ENCODE measurements around the gene RPS15A.
"Not testable (repeated sequence)": the region's sequence is repeated elsewhere in the genome, so short reads cannot be mapped to it uniquely, and the experiment has no call there.

Gene RPS15A

GRCh38 chr16:18796377-18796776 is 6.2 kb upstream of the RPS15A start:
- DNase-seq = no peak

DNA sequence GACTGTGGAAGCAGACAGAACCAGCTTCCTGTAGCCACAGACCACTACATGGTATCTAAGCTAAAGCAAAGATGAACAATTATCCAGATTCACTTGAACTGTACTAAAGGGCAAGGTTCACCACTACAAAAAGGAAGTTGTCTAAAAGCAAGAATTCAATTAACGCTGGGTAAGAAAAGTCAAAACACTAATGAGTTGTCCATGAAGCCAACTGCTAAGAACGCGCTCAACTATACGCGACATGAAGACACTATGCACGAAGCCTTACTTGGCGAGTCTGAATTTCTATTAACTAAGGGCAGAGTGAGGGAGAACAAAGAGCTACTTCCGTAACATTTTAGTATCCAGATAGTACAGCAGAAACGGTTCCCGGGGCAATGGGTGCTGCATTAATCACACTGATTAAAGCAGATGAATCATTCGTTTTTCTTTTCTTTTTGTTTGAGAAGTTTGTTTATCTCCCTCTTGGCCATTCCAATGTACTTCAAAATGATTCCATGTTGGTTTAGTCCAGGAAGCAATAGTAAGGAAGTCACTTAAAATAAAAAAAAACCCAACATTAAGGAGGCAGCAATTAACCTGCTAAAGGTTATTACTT is 2.8 kb upstream of the RPS15A start:
- no peak for DNase-seq

GRCh38 chr16:18789515-18789849 is 652 bp downstream of the RPS15A start:
- no peak for DNase-seq

DNA sequence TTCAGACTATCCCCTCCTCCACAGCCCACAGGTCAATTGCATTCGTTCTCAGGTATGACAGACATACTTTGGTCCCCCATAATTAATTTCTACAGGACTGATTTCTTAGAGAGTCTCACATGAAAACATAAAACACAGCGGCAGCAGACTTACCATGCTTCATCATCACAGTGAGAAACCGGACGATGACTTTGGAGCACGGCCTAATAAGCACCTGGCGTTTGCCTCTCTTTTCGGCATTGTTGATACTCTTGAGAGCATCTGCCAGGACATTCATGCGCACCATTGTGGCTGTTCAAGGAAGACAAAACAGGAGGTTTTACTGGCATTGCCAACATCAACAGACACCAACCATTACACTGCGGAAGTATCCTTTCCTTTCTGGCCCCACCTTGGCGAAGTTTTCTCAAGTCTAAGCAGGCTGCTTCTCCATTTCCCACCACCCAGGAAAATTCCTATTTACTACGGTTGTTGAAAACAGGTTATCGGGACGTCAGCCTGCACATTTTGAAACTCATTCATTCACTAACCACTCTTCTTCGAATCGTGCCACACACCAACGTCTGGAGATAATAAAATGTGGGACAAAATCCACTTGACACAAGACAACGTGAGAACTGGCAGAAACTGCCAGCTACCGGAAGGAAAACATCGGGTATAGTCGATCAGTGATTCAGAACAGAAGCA is 1.2 kb downstream of the RPS15A start:
- no peak for DNase-seq

DNA sequence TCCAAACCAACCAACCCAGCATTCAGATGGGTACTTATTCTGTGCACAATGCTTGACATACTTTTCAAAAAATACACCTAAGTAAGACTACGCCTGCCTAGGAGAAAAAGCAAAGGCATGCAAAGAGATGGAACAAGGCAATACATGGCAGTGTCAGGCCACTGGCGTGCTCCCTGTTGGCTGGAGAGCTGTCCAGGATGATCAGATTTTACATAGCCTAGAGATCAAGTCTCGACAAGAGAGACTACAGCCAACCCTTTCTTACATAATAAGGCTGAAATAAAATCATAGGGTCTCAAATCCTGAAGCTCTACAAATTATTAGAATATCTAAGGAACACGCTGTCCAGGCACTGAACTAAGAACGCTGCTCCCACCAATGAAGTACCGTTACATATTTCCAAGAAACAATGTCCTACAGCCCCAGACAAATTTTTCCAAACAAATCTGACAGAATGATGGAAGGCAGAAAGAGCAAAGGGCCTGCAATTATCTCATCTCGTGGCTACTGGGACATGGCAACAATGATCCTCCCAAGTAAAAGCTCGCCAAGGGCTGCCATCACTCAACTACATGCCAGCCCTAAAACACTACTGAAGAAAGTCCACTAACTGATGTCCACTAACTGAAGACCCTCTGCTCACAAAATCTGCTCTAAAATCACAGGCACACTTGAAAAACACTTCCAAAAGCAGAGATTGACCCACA is 5.1 kb downstream of the RPS15A start:
- no peak for DNase-seq

DNA sequence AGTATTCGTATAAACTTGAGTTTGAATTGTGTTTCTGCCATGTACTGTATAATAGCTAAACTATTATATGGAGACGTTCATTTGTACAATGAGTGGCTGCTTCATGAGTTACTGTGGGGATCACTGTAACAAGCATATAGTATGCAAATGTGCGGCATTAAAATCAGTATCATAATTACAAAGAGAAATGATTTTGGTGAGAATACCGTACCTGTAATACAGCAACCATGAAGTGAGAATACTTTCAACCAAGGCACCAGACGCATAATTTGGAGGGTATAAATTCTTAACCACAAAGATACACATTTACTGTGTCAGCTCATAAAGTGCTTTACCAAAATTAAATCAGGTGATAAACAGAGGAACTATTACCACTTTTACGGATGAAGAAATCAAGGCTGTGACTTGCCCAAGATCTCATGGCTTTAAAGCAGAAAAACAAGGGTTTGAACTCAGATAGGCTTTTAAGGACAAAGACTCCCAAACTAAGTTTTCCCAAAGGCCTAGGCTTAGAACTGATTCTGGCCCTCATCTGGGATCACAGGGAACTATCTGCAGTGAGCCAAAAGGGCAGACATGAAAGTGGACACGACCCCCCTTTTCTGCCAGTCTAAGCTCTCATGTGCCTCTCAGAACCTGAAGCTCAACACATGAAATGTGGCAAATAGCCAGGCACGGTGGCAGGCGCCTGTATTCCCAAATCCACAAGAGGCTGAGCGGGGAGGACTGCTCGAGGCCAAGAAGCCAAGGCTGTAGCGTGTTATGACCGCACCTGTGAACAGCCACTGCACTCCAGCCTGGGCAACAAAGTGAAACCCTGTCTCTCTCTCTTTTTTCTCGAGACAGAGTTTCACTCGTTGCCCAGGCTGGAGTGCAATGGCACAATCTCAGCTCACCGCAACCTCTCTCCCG is 6.4 kb downstream of the RPS15A start:
- DNase-seq = no peak

- no peak for DNase-seq
These were observed 7.3 kb downstream of the RPS15A start for GRCh38 chr16:18782697-18783429.

DNA sequence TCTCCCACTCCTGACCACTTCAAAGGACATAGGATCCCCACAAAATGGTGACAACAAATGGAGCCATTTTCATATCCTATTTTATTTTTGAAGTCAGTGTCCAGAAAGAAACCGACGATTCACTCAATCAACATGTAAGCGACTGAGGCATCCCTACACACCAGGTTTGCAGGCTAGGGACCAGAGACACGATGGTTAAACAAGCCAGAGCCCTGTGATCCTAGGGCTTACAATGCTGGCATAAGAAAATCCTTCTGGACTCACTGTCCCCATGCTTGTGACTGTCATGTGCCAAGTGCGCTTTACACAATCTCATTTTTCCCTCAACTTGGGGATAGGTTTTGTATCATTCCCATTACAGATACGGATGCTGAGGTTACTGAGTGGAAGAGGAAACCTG is 8.9 kb downstream of the RPS15A start:
- not testable (repeated sequence) for DNase-seq

- not testable (repeated sequence) for DNase-seq
These were observed 9.6 kb downstream of the RPS15A start for GRCh38 chr16:18780460-18781026.

GRCh38 chr16:18777664-18778063 is 12.5 kb downstream of the RPS15A start:
- not testable (repeated sequence) for DNase-seq

GRCh38 chr16:18776334-18776733 is 13.8 kb downstream of the RPS15A start:
- not testable (repeated sequence) for DNase-seq

DNA sequence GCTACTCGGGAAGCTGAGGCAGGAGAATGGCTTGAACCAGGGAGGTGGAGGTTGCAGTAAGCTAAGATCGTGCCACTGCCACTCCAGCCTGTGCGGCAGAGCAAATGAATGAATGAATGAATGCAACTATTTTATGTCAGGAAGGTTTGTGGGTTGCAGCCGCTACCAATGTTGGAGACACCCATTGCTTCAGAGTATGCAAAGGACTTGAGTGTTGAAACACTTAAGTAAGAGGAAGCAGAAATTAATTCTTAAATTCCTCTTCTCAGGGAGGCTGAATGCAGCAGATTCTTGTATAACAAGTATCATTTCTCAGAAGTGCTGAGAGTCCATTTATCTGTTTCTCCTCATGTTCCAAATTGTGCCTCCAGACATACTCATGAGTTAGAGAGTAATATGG is 15.5 kb downstream of the RPS15A start:
- DNase-seq = not testable (repeated sequence)

DNA sequence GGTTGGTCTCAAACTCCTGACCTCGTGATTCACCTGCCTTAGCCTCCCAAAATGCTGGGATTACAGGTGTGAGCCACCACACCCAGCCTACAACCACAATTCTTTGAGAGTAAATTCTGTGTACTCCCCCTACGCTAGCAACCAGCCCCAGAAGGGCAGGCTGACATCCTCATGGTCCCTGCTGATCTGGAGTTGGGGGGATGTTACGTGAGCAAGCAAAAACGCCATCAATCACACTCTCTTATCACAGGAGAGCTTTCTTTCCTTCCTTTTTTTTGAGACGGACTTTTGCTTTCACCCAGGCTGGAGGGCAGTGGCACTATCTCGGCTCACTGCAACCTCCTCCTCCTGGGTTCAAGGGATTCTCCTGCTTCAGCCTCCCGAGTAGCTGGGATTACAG is 18.0 kb downstream of the RPS15A start:
- DNase-seq = not testable (repeated sequence)

GRCh38 chr16:18770336-18770962 is 19.7 kb downstream of the RPS15A start:
- not testable (repeated sequence) for DNase-seq

DNA sequence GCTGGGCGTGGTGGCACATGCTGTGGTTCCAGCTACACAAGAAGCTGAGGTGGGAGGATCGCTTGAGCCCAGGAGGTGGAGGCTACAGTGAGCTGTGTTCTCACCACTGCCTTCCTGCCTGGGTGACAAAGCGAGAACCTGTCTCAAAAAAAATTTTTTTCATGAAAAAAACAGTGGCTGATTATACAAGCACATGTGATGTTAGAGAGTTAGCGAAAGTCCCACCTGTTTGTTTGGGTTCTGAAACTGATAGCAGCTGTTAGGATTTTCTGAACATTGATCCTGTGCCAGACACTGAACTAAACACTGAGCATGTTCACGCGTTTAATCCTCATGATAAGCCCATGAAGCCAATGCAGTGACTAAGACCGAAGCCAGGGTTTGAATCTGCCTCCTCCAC is 22.9 kb downstream of the RPS15A start:
- DNase-seq = not testable (repeated sequence)

DNA sequence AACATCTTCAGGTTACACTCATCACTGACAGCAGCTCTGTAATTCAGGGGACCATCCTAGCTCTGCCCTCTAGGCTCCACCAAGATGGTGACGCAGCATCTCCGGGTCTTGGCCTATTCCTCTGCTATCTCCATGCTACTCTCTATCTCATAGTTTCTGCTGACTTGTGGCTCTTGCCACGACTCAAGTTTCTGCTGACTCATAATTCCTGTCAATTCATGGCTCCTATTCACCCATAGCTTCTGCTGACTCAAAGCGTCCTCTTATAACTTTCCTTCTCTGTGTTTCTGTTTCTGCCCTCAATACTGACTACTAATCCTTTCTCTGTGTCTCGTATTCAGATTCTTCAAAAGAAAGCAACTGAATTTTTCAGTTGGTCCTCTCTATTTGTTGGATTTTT is 27.4 kb downstream of the RPS15A start:
- DNase-seq = not testable (repeated sequence)

DNA sequence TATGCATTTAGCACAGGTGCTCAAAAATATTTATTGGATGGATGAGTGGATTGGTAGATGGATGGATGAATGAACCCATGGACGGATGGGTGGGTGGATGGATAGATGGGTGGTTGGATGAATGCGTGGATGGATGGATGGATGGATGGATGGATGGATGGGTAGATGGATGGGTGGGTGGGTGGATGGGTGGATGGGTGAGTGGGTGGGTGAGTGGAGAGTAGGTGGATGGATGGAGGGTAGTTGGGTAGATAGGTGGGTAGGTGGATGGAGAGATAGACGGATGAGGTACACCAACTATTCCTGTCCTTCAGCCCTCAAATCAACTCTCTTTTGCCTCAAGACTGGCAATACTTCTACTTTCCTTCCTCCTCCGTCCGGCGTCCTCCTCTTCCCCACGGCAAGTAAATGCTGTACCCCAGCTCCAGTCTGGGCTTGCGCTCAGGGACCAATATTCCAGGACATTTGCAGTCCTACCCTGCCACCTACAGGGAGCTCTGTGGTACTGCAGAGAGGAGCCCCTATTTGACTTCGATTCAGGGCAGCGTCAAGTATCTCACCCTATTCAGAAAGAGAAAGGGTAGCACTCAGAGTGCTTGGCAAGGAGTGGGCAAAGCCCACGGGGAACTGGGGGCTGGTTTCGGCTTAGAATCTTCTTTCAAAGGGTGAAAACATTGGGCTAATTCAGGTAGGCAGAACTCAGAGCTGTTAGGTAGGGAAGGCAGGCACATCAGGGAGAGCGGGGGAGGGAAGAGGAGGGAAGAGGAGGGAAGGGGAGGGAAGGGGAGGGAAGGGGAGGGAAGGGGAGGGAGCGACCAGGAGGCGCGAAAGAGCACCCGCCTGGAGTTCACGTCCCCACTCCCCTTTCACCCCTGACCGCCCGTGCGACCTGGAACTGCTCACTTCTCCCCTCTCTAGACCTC is 30.3 kb downstream of the RPS15A start:
- DNase-seq = not testable (repeated sequence)

- DNase-seq = not testable (repeated sequence)
These were observed 32.0 kb downstream of the RPS15A start for GRCh38 chr16:18757960-18758660.

GRCh38 chr16:18756639-18757038 is 33.5 kb downstream of the RPS15A start:
- not testable (repeated sequence) for DNase-seq

DNA sequence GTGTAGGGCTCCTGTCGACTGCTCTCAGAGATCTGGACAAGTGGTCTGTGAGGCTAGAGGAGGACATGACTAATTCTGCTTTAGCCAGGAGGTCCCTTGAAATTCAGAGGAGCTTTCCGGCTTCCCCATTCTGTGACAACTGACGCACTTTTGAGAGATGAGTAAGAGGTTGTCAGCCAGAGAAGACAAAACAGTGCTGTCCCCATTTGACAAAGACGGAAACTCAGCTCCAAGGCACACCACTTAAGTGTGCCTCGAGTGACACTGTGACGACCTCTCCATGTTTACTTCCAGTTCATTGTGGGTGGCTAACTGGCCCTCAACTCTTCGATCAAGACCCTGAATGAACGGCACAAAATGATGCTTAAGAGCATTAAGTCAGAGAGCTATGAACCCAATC is 47.3 kb downstream of the RPS15A start:
- DNase-seq = not testable (repeated sequence)

Measured in femur (tissue), 1 donor.